Smooth muscle cell (in vitro differentiated cells): Measurements from ENCODE around the gene KRI1. TPM values are rescaled to one million over a fixed set of nuclear protein-coding genes. Genes with fewer than 3 reads are reported as not detected.
A peak's percentile ranks its signal among the peaks of the same experiment; 100 is the strongest.

ENCODE experiments used
- DNase-seq: peaks from one replicate; lab custom pipeline; 2025; ENCODE audit not compliant: unreplicated experiment; lab: John Stamatoyannopoulos, UW
- H2AFZ ChIP-seq: fragments of 200-600 bp; sonication (generic); 2 replicates; pipeline ENCODE4 v1.6.0; 2016; ENCODE audit warnings: antibody characterized with exemption, low read depth, mild to moderate bottlenecking
- H3F3A ChIP-seq: fragments of 200-600 bp; sonication (generic); 2 replicates; pipeline ENCODE4 v1.6.0; 2017; ENCODE audit warnings: antibody characterized with exemption, low read depth
- H3K27ac ChIP-seq: fragments of 200-600 bp; sonication (generic); 2 replicates; pipeline ENCODE4 v1.5.1; 2016; ENCODE audit warnings: low read depth, mild to moderate bottlenecking
- H3K27me3 ChIP-seq: fragments of 200-600 bp; sonication (generic); 2 replicates; pipeline ENCODE4 v1.6.1; 2016; ENCODE audit warnings: low read depth, mild to moderate bottlenecking
- H3K36me3 ChIP-seq: fragments of 200-600 bp; sonication (generic); 2 replicates; pipeline ENCODE4 v1.5.1; 2016; ENCODE audit warnings: low read depth
- H3K4me1 ChIP-seq: fragments of 200-600 bp; sonication (generic); 2 replicates; pipeline ENCODE4 v1.5.1; 2016; ENCODE audit warnings: low read depth
- H3K4me2 ChIP-seq: fragments of 200-600 bp; sonication (generic); 2 replicates; pipeline ENCODE4 v1.6.0; 2016; ENCODE audit warnings: mild to moderate bottlenecking
- H3K4me3 ChIP-seq: fragments of 200-600 bp; sonication (generic); 2 replicates; pipeline ENCODE4 v1.5.1; 2016; ENCODE audit warnings: mild to moderate bottlenecking
- H3K79me2 ChIP-seq: fragments of 200-600 bp; sonication (generic); 2 replicates; pipeline ENCODE4 v1.6.0; 2016; ENCODE audit warnings: low read depth, mild to moderate bottlenecking
- H3K9ac ChIP-seq: fragments of 200-600 bp; sonication (generic); 2 replicates; pipeline ENCODE4 v1.6.0; 2016; ENCODE audit warnings: low read depth
- H3K9me3 ChIP-seq: fragments of 200-600 bp; sonication (generic); replicated peaks from 2 replicates; pipeline ENCODE4 v1.5.1; 2016; ENCODE audit warnings: low read depth
- H4K20me1 ChIP-seq: fragments of 200-600 bp; sonication (generic); 2 replicates; pipeline ENCODE4 v1.6.0; 2016; ENCODE audit warnings: low read depth
- WGBS: methylation state at CpG from one replicate; pipeline ENCODE4 v1.1.7; 2016; ENCODE audit warnings: low lambda C conversion rate; 5-methylcytosine and 5-hydroxymethylcytosine counted together
- polyA plus RNA-seq: library from polyadenylated mRNA; unstranded; fragments of >200 nt; fragmentation: Nextera tagmentation; extraction: Ambion mirVana; gene quantifications from 2 replicates; pipeline ENCODE4 v1.2.1, GENCODE V29; 2016
- total RNA-seq: library from RNA; depleted of rRNA; stranded (reverse); fragments of >200 nt; gene quantifications from 2 replicates; pipeline ENCODE4 v1.2.3, GENCODE V29; 2014
- TF ChIP-seq, protein P1 (sequence below): fragments of 200-600 bp; sonication (generic); IDR thresholded peaks from 2 replicates; pipeline ENCODE4 v1.5.1; 2017; ENCODE audit warnings: borderline replicate concordance, mild to moderate bottlenecking, antibody characterized with exemption; ENCODE audit not compliant: insufficient read depth, poor library complexity, severe bottlenecking

Gene KRI1
- total and polyA plus RNA-seq, 2 experiments from 2014 or later = 7.1 to 10.1 TPM

DNA sequence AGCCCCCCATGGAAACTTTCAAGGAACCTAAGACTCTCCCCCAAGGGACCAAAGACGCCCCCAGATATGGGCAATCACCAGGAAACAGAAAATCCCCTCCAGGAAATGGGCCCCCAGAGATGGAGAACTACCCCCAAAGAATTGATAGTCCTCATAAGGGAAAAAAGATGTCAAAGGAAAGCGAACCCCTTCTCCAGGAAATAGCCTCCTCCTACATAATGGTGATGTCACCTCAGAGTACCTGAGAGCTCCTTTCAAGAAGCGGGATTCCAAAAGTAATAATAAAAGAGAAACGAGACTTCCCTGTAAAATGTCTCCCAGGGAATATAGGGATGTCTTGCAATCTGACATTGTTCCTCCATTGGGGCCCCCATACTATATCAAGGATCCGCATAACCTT lies 1.8 kb upstream of the KRI1 start:
- H3K36me3 ChIP-seq = no peaks in the 10 kb centered on the region
- no peaks in the 10 kb centered on the region for H3K9me3 ChIP-seq
- peaks cover 14% of the 10 kb centered on the region for H3F3A ChIP-seq
- H3K27me3 ChIP-seq = no peaks in the 10 kb centered on the region
- H4K20me1 ChIP-seq = no peaks in the 10 kb centered on the region
- no peak for DNase-seq
- TF ChIP-seq, protein P1, sequence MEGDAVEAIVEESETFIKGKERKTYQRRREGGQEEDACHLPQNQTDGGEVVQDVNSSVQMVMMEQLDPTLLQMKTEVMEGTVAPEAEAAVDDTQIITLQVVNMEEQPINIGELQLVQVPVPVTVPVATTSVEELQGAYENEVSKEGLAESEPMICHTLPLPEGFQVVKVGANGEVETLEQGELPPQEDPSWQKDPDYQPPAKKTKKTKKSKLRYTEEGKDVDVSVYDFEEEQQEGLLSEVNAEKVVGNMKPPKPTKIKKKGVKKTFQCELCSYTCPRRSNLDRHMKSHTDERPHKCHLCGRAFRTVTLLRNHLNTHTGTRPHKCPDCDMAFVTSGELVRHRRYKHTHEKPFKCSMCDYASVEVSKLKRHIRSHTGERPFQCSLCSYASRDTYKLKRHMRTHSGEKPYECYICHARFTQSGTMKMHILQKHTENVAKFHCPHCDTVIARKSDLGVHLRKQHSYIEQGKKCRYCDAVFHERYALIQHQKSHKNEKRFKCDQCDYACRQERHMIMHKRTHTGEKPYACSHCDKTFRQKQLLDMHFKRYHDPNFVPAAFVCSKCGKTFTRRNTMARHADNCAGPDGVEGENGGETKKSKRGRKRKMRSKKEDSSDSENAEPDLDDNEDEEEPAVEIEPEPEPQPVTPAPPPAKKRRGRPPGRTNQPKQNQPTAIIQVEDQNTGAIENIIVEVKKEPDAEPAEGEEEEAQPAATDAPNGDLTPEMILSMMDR = no peak
- H3K27ac ChIP-seq = no peak overlapping the region
- peak overlapping the region; percentile 75 for H3K4me3 ChIP-seq
- WGBS = 36% methylated on average over 5 of the region's 5 CpGs
- no peak overlapping the region for H2AFZ ChIP-seq
- peaks cover 18% of the 10 kb centered on the region for H3K4me1 ChIP-seq
- H3K9ac ChIP-seq = no peak overlapping the region
- peaks cover 12% of the 10 kb centered on the region for H3K79me2 ChIP-seq
- peak overlapping the region; percentile 88 for H3K4me2 ChIP-seq

DNA sequence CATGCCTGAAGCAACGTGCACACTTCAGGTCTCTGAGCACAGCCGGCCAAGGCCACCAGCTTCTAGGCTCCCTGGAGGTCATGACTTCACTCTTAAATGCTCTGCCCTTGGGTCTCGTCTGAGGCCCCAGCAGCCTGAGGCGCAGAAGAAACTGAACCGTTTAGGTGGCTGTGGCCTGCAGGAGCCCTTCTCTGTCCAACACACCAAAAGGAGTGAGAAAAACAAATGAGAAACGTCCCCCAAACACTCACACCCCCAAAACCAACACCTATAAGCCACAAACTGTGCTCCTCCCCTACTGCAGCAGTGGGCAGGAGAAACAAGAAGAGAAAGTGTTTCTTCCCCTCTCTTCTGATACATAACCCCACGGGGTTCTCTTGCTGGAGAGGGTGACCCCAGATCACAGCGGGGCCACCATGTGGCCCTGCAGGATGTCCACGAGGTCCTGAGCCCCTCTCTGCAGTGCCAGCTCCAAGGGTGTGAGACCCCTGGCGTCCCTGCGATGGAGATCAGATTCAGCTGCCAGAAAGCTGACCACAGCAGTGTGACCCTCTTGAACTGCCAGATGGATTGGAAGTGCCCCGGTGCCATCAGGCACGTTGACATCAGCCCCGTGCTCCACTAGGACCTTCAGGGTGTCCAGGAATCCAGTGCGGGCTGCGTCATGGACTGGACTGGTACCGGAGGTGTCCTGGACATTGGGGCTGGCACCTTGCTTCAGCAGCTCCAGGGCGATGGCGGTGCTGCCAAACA lies 1.0 kb upstream of the KRI1 start:
- peaks cover 12% of the 10 kb centered on the region for H3K79me2 ChIP-seq
- H3K36me3 ChIP-seq = no peaks in the 10 kb centered on the region
- no peak overlapping the region for H3K9ac ChIP-seq
- no peak overlapping the region for H2AFZ ChIP-seq
- H3K9me3 ChIP-seq = no peaks in the 10 kb centered on the region
- DNase-seq = no peak
- peak overlapping the region; percentile 33 for H3K27ac ChIP-seq
- peak overlapping the region; percentile 94 for H3K4me2 ChIP-seq
- peaks cover 14% of the 10 kb centered on the region for H3F3A ChIP-seq
- no peaks in the 10 kb centered on the region for H4K20me1 ChIP-seq
- WGBS = 85% methylated on average over 19 of the region's 19 CpGs
- H3K4me1 ChIP-seq = peaks cover 18% of the 10 kb centered on the region
- TF ChIP-seq, protein P1 = no peak
- peak overlapping the region; percentile 65 for H3K4me3 ChIP-seq
- H3K27me3 ChIP-seq = no peaks in the 10 kb centered on the region

DNA sequence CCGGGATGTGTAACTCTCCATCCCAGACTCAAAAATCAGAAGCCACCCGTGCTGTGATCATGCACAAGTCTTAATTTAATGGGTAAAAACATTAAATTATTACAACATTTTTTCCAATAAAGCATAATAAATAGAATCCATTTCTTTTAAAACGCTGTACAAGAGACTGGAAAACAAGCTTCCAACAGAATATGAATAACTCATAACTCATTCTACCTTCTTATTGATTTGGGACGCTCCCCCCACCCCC lies 523 bp upstream of the KRI1 start:
- H3K4me3 ChIP-seq = peak overlapping the region; percentile 65
- H4K20me1 ChIP-seq = no peaks in the 10 kb centered on the region
- H3F3A ChIP-seq = peaks cover 14% of the 10 kb centered on the region
- no peaks in the 10 kb centered on the region for H3K27me3 ChIP-seq
- TF ChIP-seq, protein P1 = no peak
- 40% methylated on average over 4 of the region's 4 CpGs for WGBS
- no peak overlapping the region for H3K9ac ChIP-seq
- peaks cover 18% of the 10 kb centered on the region for H3K4me1 ChIP-seq
- H3K4me2 ChIP-seq = peak overlapping the region; percentile 94
- no peaks in the 10 kb centered on the region for H3K9me3 ChIP-seq
- no peak overlapping the region for H2AFZ ChIP-seq
- peaks cover 12% of the 10 kb centered on the region for H3K79me2 ChIP-seq
- peak overlapping the region; percentile 33 for H3K27ac ChIP-seq
- no peak for DNase-seq
- no peaks in the 10 kb centered on the region for H3K36me3 ChIP-seq

GRCh38 chr19:10565028-10565566 lies 713 bp downstream of the KRI1 start:
- no peak for DNase-seq
- H3K9ac ChIP-seq = peak overlapping the region; percentile 71
- 24% methylated on average over 9 of the region's 10 CpGs for WGBS
- peaks cover 12% of the 10 kb centered on the region for H3K79me2 ChIP-seq
- no peaks in the 10 kb centered on the region for H3K9me3 ChIP-seq
- peak overlapping the region; percentile 60 for H2AFZ ChIP-seq
- H3F3A ChIP-seq = peaks cover 14% of the 10 kb centered on the region
- peak overlapping the region; percentile 65 for H3K4me3 ChIP-seq
- peak overlapping the region; percentile 94 for H3K4me2 ChIP-seq
- H3K27ac ChIP-seq = no peak overlapping the region
- peaks cover 18% of the 10 kb centered on the region for H3K4me1 ChIP-seq
- no peaks in the 10 kb centered on the region for H3K36me3 ChIP-seq
- no peaks in the 10 kb centered on the region for H3K27me3 ChIP-seq
- TF ChIP-seq, protein P1 = no peak
- no peaks in the 10 kb centered on the region for H4K20me1 ChIP-seq
